Sigmoid colon (tissue), 7 donors: ENCODE measurements around the gene MROH2A. TPM values are rescaled to one million over a fixed set of nuclear protein-coding genes. Genes with fewer than 3 reads are reported as not detected.

ENCODE experiments used
- DNase-seq: peaks from one replicate; pipeline ENCODE4 v3.0.0-alpha.2; 2019
- H3K27ac ChIP-seq, 4 donors: fragments of 200-600 bp; sonication (generic); one replicate each; pipeline ENCODE4 v1.5.1; 2016 to 2019; ENCODE audit warnings: mild to moderate bottlenecking in 1 of 4
- H3K27me3 ChIP-seq, 3 donors: fragments of 200-600 bp; sonication (generic); one replicate each; pipeline ENCODE4 v1.5.1; 2019; ENCODE audit warnings: mild to moderate bottlenecking in 1 of 3
- H3K36me3 ChIP-seq, 4 donors: fragments of 200-600 bp; sonication (generic); one replicate each; pipeline ENCODE4 v1.5.1; 2016 to 2019
- H3K4me1 ChIP-seq, 4 donors: fragments of 200-600 bp; sonication (generic); one replicate each; pipeline ENCODE4 v1.5.1; 2017 to 2019
- H3K4me3 ChIP-seq, 4 donors: fragments of 200-600 bp; sonication (generic); one replicate each; pipeline ENCODE4 v1.5.1; 2017 to 2019; ENCODE audit warnings: mild to moderate bottlenecking in 2 of 4, moderate library complexity in 1 of 4
- H3K9me3 ChIP-seq, 4 donors: fragments of 200-600 bp in 3 of 4; sonication (generic) in 3 of 4; one replicate each; pipeline versions ENCODE4 v1.5.1 to v1.6.1; 2013 to 2019
- CTCF ChIP-seq, 4 experiments: fragments of 450-650 bp in 3 of 4; fragments of 200-600 bp in 1 of 4; IDR thresholded peaks; one replicate each; pipeline ENCODE4 v1.5.1; 2016 to 2019; ENCODE audit warnings: antibody characterized with exemption in 4 of 4, mild to moderate bottlenecking in 3 of 4, moderate library complexity in 2 of 4
- EP300 ChIP-seq, 4 donors: sonication (generic); formaldehyde crosslinking; IDR thresholded peaks; one replicate each; pipeline ENCODE4 v1.6.1; 2017; ENCODE audit warnings: antibody characterized with exemption in 4 of 4
- POLR2A ChIP-seq, 2 donors: fragments of 450-650 bp; IDR thresholded peaks; one replicate each; pipeline ENCODE4 v1.6.1; 2016; ENCODE audit warnings: antibody characterized with exemption in 2 of 2, mild to moderate bottlenecking in 2 of 2, moderate library complexity in 2 of 2
- POLR2AphosphoS5 ChIP-seq, 4 donors: sonication (generic); formaldehyde crosslinking; IDR thresholded peaks; one replicate each; pipeline ENCODE4 v1.6.1; 2017; ENCODE audit warnings: antibody characterized with exemption in 4 of 4
- WGBS, 2 donors: extraction: QIAGEN DNeasy Blood & Tissue Kit; methylation state at CpG; one replicate each; pipeline ENCODE4 v1.1.7; 2013; 5-methylcytosine and 5-hydroxymethylcytosine counted together
- intact Hi-C: fragments of 100-400 bp; cut with DNase I; formaldehyde crosslinking; loops from one replicate; pipeline ENCODE4 v1.15.1; 2023
- polyA plus RNA-seq, 3 donors: library from polyadenylated mRNA; stranded (reverse); fragments of 200-250 nt; gene quantifications; one replicate each; pipeline ENCODE4 v1.2.3, GENCODE V29; 2013
- total RNA-seq, 4 donors: library from RNA; depleted of rRNA; stranded (reverse); fragments of >200 nt; gene quantifications; one replicate each; pipeline ENCODE4 v1.1.0, GENCODE V29; 2016
- donor health status: healthy with polysubstance abuse.
- donor health status: Bipolar disorder and iron deficiency.
- donor health status: healthy.

Gene MROH2A
- total and polyA plus RNA-seq, 7 donors = 0.06 TPM; not detected in 6

GRCh38 chr2:233769260-233769659, 8.9 kb upstream of the MROH2A start:
- Histone ChIP-seq H3K9me3 (no peaks in the 10 kb centered on the region), H3K27me3 (no peaks in the 10 kb centered on the region), H3K27ac (no peak overlapping the region), H3K4me3 (no peak overlapping the region), H3K36me3 (no peaks in the 10 kb centered on the region), H3K4me1 (no peaks in the 10 kb centered on the region)
- intact Hi-C loops = no loop called here
- 94 to 96% methylated on average over 9 of the region's 9 CpGs for WGBS, 2 donors
- no peak for TF ChIP-seq EP300 (IDR thresholded peaks at IDR 0.05)
- TF ChIP-seq POLR2A (IDR thresholded peaks at IDR 0.05) = no peak
- no peak for DNase-seq

GRCh38 chr2:233772153-233772552, 6.0 kb upstream of the MROH2A start:
- Histone ChIP-seq H3K4me3 (no peak overlapping the region), H3K27ac (no peak overlapping the region), H3K4me1 (no peaks in the 10 kb centered on the region), H3K9me3 (no peaks in the 10 kb centered on the region), H3K36me3 (no peaks in the 10 kb centered on the region), H3K27me3 (no peaks in the 10 kb centered on the region)
- TF ChIP-seq POLR2A (IDR thresholded peaks at IDR 0.05) (no peak), POLR2AphosphoS5 (IDR thresholded peaks at IDR 0.05) (no peak), CTCF (IDR thresholded peaks at IDR 0.05) (no peak), EP300 (IDR thresholded peaks at IDR 0.05) (no peak)
- intact Hi-C loops = no loop called here
- no peak for DNase-seq
- WGBS, 2 donors = 93 to 95% methylated on average over 16 of the region's 16 CpGs

GRCh38 chr2:233772583-233772982, 5.5 kb upstream of the MROH2A start:
- Histone ChIP-seq H3K9me3 (no peaks in the 10 kb centered on the region), H3K27ac (no peak overlapping the region), H3K4me1 (no peaks in the 10 kb centered on the region), H3K4me3 (no peak overlapping the region), H3K27me3 (no peaks in the 10 kb centered on the region), H3K36me3 (no peaks in the 10 kb centered on the region)
- 69 to 76% methylated on average over 5 of the region's 5 CpGs for WGBS, 2 donors
- no peak for DNase-seq
- intact Hi-C loops = no loop called here
- no peak for TF ChIP-seq EP300 (IDR thresholded peaks at IDR 0.05)
- TF ChIP-seq POLR2A (IDR thresholded peaks at IDR 0.05) = no peak
- no peak for TF ChIP-seq POLR2AphosphoS5 (IDR thresholded peaks at IDR 0.05)
- TF ChIP-seq CTCF (IDR thresholded peaks at IDR 0.05) = no peak

- WGBS, 2 donors = 92 to 95% methylated on average over 5 of the region's 5 CpGs
- Histone ChIP-seq H3K27ac (no peak overlapping the region), H3K4me1 (no peaks in the 10 kb centered on the region), H3K36me3 (no peaks in the 10 kb centered on the region), H3K9me3 (no peaks in the 10 kb centered on the region), H3K27me3 (no peaks in the 10 kb centered on the region), H3K4me3 (no peak overlapping the region)
- DNase-seq = no peak
- intact Hi-C loops = no loop called here
- TF ChIP-seq POLR2AphosphoS5 (IDR thresholded peaks at IDR 0.05) (no peak), CTCF (IDR thresholded peaks at IDR 0.05) (no peak), POLR2A (IDR thresholded peaks at IDR 0.05) (no peak), EP300 (IDR thresholded peaks at IDR 0.05) (no peak)
Measured at GRCh38 chr2:233773854-233774253, 4.3 kb upstream of the MROH2A start.

GRCh38 chr2:233775414-233775813, 2.7 kb upstream of the MROH2A start:
- 95 to 96% methylated on average over 6 of the region's 6 CpGs for WGBS, 2 donors
- H3K27me3 ChIP-seq = no peaks in the 10 kb centered on the region
- no peak for TF ChIP-seq POLR2AphosphoS5 (IDR thresholded peaks at IDR 0.05)
- TF ChIP-seq EP300 (IDR thresholded peaks at IDR 0.05) = no peak
- no peak for TF ChIP-seq POLR2A (IDR thresholded peaks at IDR 0.05)
- no peak for TF ChIP-seq CTCF (IDR thresholded peaks at IDR 0.05)
- intact Hi-C loops = no loop called here
- no peaks in the 10 kb centered on the region for H3K9me3 ChIP-seq
- no peak overlapping the region for H3K4me3 ChIP-seq
- no peaks in the 10 kb centered on the region for H3K4me1 ChIP-seq
- no peak overlapping the region for H3K27ac ChIP-seq
- no peaks in the 10 kb centered on the region for H3K36me3 ChIP-seq
- DNase-seq = no peak
